WERI-Rb-1 (cell line): Measurements from ENCODE around the gene EMC10.

Source experiments
- DNase-seq: peaks from one replicate; pipeline ENCODE4 v3.0.0-alpha.2; 2020
- H3K27ac ChIP-seq: fragments of 250-450 bp; sonication (Bioruptor Pico); 2 replicates; pipeline ENCODE4 v1.5.1; 2020; ENCODE audit warnings: mild to moderate bottlenecking, moderate library complexity
- H3K27me3 ChIP-seq: fragments of 250-450 bp; sonication (Bioruptor Pico); 2 replicates; pipeline ENCODE4 v1.5.1; 2021; ENCODE audit warnings: mild to moderate bottlenecking, low read depth, moderate library complexity; ENCODE audit not compliant: insufficient read depth, severe bottlenecking
- H3K36me3 ChIP-seq: fragments of 250-450 bp; sonication (Bioruptor Pico); 2 replicates; pipeline ENCODE4 v1.5.1; 2020; ENCODE audit warnings: mild to moderate bottlenecking, moderate library complexity
- H3K4me3 ChIP-seq: 2 replicates; pipeline ENCODE4 v1.5.1; 2011; ENCODE audit warnings: low read depth, mild to moderate bottlenecking, control low read depth, low read length
- H3K9me3 ChIP-seq: fragments of 250-450 bp; sonication (Bioruptor Pico); 2 replicates; pipeline ENCODE4 v1.5.1; 2021; ENCODE audit warnings: mild to moderate bottlenecking, moderate library complexity; ENCODE audit not compliant: severe bottlenecking
- TF ChIP-seq, protein P1 (sequence below): IDR thresholded peaks from 2 replicates; pipeline ENCODE4 v1.5.1; 2011; ENCODE audit warnings: low read depth, mild to moderate bottlenecking, control low read depth, inconsistent platforms, low read length

The EMC10 gene

GRCh38 chr19:50514346-50515167 lies 38.2 kb downstream of the EMC10 start:
- Histone ChIP-seq H3K9me3 (no peaks in the 10 kb centered on the region), H3K27me3 (no peaks in the 10 kb centered on the region), H3K27ac (no peak overlapping the region), H3K36me3 (peaks cover 31% of the 10 kb centered on the region), H3K4me3 (no peak overlapping the region)
- DNase-seq = no peak
- TF ChIP-seq, protein P1, sequence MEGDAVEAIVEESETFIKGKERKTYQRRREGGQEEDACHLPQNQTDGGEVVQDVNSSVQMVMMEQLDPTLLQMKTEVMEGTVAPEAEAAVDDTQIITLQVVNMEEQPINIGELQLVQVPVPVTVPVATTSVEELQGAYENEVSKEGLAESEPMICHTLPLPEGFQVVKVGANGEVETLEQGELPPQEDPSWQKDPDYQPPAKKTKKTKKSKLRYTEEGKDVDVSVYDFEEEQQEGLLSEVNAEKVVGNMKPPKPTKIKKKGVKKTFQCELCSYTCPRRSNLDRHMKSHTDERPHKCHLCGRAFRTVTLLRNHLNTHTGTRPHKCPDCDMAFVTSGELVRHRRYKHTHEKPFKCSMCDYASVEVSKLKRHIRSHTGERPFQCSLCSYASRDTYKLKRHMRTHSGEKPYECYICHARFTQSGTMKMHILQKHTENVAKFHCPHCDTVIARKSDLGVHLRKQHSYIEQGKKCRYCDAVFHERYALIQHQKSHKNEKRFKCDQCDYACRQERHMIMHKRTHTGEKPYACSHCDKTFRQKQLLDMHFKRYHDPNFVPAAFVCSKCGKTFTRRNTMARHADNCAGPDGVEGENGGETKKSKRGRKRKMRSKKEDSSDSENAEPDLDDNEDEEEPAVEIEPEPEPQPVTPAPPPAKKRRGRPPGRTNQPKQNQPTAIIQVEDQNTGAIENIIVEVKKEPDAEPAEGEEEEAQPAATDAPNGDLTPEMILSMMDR = no peak

- H3K36me3 ChIP-seq = peaks cover 31% of the 10 kb centered on the region
- no peaks in the 10 kb centered on the region for H3K27me3 ChIP-seq
- no peak overlapping the region for H3K27ac ChIP-seq
- no peak overlapping the region for H3K4me3 ChIP-seq
- H3K9me3 ChIP-seq = no peaks in the 10 kb centered on the region
- TF ChIP-seq, protein P1 = no peak
- no peak for DNase-seq
These were observed 38.9 kb downstream of the EMC10 start for GRCh38 chr19:50515168-50515561.

- H3K27me3 ChIP-seq = no peaks in the 10 kb centered on the region
- H3K4me3 ChIP-seq = no peak overlapping the region
- no peak for DNase-seq
- no peak overlapping the region for H3K27ac ChIP-seq
- peaks cover 31% of the 10 kb centered on the region for H3K36me3 ChIP-seq
- no peaks in the 10 kb centered on the region for H3K9me3 ChIP-seq
- TF ChIP-seq, protein P1 = no peak
These were observed 40.1 kb downstream of the EMC10 start for GRCh38 chr19:50516456-50516855.

DNA sequence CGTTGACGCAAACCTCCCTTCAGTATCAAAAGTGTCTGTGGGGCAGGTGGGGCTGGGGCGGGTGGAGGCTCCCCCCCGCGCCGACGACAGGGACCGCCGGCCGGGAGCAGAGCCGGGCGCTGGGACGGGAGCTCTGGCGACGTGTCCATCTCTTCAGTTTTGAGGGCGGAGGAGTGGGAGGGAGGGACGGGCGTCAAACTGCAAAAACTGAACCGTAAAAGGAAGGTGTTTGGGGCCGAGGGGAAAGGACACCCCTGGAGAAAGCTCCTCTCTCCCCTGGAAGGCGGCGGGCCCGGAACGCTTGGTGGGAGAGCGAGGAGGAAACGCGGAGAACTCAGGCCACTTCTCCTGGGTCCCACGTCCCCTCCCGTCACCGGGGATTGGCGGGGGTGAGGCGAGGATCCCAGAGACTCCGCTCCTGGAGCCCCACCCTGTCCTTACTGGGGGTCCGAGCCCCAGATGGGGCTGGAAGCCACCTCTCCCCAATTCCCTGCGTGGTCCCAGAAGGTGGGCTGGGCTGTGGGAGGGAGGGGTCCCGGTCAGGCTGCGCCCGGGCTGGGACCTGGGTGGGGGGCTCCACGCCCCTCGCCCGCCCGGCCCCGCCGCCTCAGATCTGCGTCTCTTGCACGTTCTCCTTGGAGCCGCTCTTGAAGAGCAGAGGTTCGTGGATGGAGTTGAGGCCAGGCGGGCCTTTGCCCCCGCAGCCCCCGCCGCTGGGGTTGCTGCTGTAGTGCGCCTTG lies 40.8 kb downstream of the EMC10 start:
- Histone ChIP-seq H3K27me3 (no peaks in the 10 kb centered on the region), H3K27ac (no peak overlapping the region), H3K36me3 (peaks cover 31% of the 10 kb centered on the region), H3K4me3 (no peak overlapping the region), H3K9me3 (no peaks in the 10 kb centered on the region)
- TF ChIP-seq, protein P1 = no peak
- no peak for DNase-seq

DNA sequence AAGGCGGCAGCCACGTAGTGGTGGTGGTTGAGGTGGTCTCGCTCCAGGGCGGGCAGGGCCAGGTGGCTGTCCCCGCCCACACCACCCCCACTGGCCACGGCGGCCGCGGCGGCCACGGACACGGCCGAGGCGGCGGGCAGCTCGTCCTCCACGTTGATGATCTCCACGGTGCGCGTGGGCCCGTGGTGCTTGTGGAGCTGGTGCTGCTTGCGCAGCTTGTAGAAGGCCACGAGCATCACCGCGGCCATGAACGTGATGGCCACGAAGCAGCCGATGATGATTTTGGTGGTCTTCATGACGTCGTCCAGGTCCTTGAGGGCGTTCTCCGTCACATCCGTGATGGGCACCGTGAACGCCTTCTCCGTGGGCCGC lies 41.4 kb downstream of the EMC10 start:
- no peaks in the 10 kb centered on the region for H3K27me3 ChIP-seq
- no peak overlapping the region for H3K27ac ChIP-seq
- TF ChIP-seq, protein P1 = no peak
- peaks cover 31% of the 10 kb centered on the region for H3K36me3 ChIP-seq
- DNase-seq = no peak
- no peak overlapping the region for H3K4me3 ChIP-seq
- no peaks in the 10 kb centered on the region for H3K9me3 ChIP-seq
